Activated CD4-positive, alpha-beta memory T cell treated with anti-CD3 and anti-CD28 coated beads, Interleukin-2, amount 10 ng/mL, durations not matched to agents 7 days and 5 days (primary cell): ENCODE results near the gene KIF7. TPM values are rescaled to one million over a fixed set of nuclear protein-coding genes. Genes with fewer than 3 reads are reported as not detected.

Source experiments
- CTCF ChIA-PET: fragments of 350-600 bp; sonication (Branson Sonifier 250); formaldehyde crosslinking; loops from one replicate; lab custom pipeline; 2021; ENCODE audit warnings: antibody characterized with exemption, inconsistent platforms; lab: Charles Lee
- POLR2A ChIA-PET: fragments of 350-600 bp; sonication (Branson Sonifier 250); formaldehyde crosslinking; loops from one replicate; lab custom pipeline; 2021; ENCODE audit warnings: antibody characterized with exemption; lab: Charles Lee
- DNase-seq: peaks from one replicate; pipeline ENCODE4 v3.0.0-alpha.2; 2020
- H3K27ac Mint-ChIP-seq: one replicate; pipeline ENCODE4 v1.8.0; 2021; ENCODE audit warnings: mild to moderate bottlenecking, mixed read lengths
- H3K27me3 Mint-ChIP-seq: one replicate; pipeline ENCODE4 v1.8.0; 2021; ENCODE audit warnings: mixed read lengths
- H3K36me3 Mint-ChIP-seq: one replicate; pipeline ENCODE4 v1.8.0; 2021; ENCODE audit warnings: low read depth, mixed read lengths
- H3K4me1 Mint-ChIP-seq: one replicate; pipeline ENCODE4 v1.8.0; 2021; ENCODE audit warnings: mixed read lengths
- H3K4me3 Mint-ChIP-seq: one replicate; pipeline ENCODE4 v1.8.0; 2021; ENCODE audit warnings: mild to moderate bottlenecking, mixed read lengths
- H3K9me3 Mint-ChIP-seq: one replicate; pipeline ENCODE4 v1.8.0; 2021; ENCODE audit warnings: mixed read lengths
- total RNA-seq, 2 experiments: library from RNA; stranded (reverse); gene quantifications; one replicate each; pipeline ENCODE4 v1.2.3, GENCODE V29; 2021

The KIF7 gene
- total RNA-seq, 2 experiments from 2014 or later: 0.13 to 0.15 TPM

- Mint-ChIP-seq H3K27ac (no peak overlapping the region), H3K27me3 (peaks cover 33% of the 10 kb centered on the region), H3K36me3 (no peaks in the 10 kb centered on the region), H3K9me3 (no peaks in the 10 kb centered on the region), H3K4me3 (no peak overlapping the region), H3K4me1 (peaks cover 14% of the 10 kb centered on the region)
- DNase-seq: no peak
- ChIA-PET CTCF (no interaction called here), POLR2A (no interaction called here)
Measured at GRCh38 chr15:89652131-89652530, 3.1 kb downstream of the KIF7 start.

DNA sequence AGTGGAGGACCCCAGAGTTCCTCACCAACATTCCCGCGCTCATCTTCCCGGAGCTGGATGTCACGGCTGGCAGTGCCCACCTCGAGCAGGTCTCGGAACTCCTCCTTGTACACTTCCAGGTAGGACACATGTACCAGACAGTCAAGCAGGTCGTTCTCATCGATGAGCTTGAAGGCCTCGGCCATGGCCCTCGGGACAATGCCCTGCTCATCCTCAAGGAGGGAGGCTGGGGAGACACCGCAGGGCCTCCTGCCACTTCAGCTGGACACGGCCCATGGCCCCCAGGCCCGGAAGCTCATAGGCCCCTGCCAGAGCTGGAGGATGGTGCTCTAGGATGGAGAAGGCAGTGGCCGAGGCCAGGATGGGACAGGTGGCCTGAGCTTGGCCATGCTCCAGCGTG, 5.6 kb downstream of the KIF7 start:
- Mint-ChIP-seq H3K4me1 (peaks cover 5% of the 10 kb centered on the region), H3K9me3 (no peaks in the 10 kb centered on the region), H3K27me3 (peaks cover 16% of the 10 kb centered on the region), H3K4me3 (no peak overlapping the region), H3K27ac (no peak overlapping the region), H3K36me3 (no peaks in the 10 kb centered on the region)
- CTCF ChIA-PET: no interaction called here
- DNase-seq: no peak
- POLR2A ChIA-PET: no interaction called here

GRCh38 chr15:89649013-89649625, 6.1 kb downstream of the KIF7 start:
- ChIA-PET CTCF (interaction anchor here (1.6 kb wide), 1 partner anchor 91 kb away, joined by 3 read pairs; no protein-coding TSS in a partner anchor), POLR2A (no interaction called here)
- Mint-ChIP-seq H3K27ac (no peak overlapping the region), H3K36me3 (no peaks in the 10 kb centered on the region), H3K27me3 (peaks cover 10% of the 10 kb centered on the region), H3K9me3 (no peaks in the 10 kb centered on the region), H3K4me1 (no peaks in the 10 kb centered on the region), H3K4me3 (no peak overlapping the region)
- DNase-seq: no peak

- POLR2A ChIA-PET: no interaction called here
- H3K27me3 Mint-ChIP-seq: peaks cover 9% of the 10 kb centered on the region
- H3K9me3 Mint-ChIP-seq: no peaks in the 10 kb centered on the region
- no peak overlapping the region for H3K4me3 Mint-ChIP-seq
- H3K36me3 Mint-ChIP-seq: no peaks in the 10 kb centered on the region
- CTCF ChIA-PET: interaction anchor here (0.7 to 1.6 kb wide), 4 partner anchors 10 to 92 kb away, joined by 3 to 9 read pairs (median 3); no protein-coding TSS in a partner anchor
- H3K4me1 Mint-ChIP-seq: no peaks in the 10 kb centered on the region
- no peak for DNase-seq
- no peak overlapping the region for H3K27ac Mint-ChIP-seq
Measured at GRCh38 chr15:89648106-89649012, 6.9 kb downstream of the KIF7 start.

- no peak overlapping the region for H3K4me3 Mint-ChIP-seq
- POLR2A ChIA-PET: no interaction called here
- H3K27ac Mint-ChIP-seq: no peak overlapping the region
- no peaks in the 10 kb centered on the region for H3K9me3 Mint-ChIP-seq
- no peaks in the 10 kb centered on the region for H3K36me3 Mint-ChIP-seq
- CTCF ChIA-PET: interaction anchor here (0.6 to 1.1 kb wide), 4 partner anchors 11 to 526 kb away, joined by 3 to 9 read pairs (median 3); no protein-coding TSS in a partner anchor
- H3K4me1 Mint-ChIP-seq: no peaks in the 10 kb centered on the region
- DNase-seq: peak; percentile 70
- H3K27me3 Mint-ChIP-seq: peaks cover 4% of the 10 kb centered on the region
Measured at GRCh38 chr15:89647191-89647851, 7.9 kb downstream of the KIF7 start.

GRCh38 chr15:89646416-89647141, 8.7 kb downstream of the KIF7 start:
- Mint-ChIP-seq H3K36me3 (no peaks in the 10 kb centered on the region), H3K27ac (no peak overlapping the region), H3K4me1 (no peaks in the 10 kb centered on the region), H3K4me3 (no peak overlapping the region), H3K27me3 (no peaks in the 10 kb centered on the region), H3K9me3 (no peaks in the 10 kb centered on the region)
- no peak for DNase-seq
- CTCF ChIA-PET: interaction anchor here (0.6 to 1.5 kb wide), 2 partner anchors 11 to 64 kb away, joined by 4 to 5 read pairs; no protein-coding TSS in a partner anchor
- POLR2A ChIA-PET: no interaction called here

GRCh38 chr15:89645680-89646079, 9.6 kb downstream of the KIF7 start:
- Mint-ChIP-seq H3K36me3 (no peaks in the 10 kb centered on the region), H3K27me3 (no peaks in the 10 kb centered on the region), H3K4me1 (no peaks in the 10 kb centered on the region), H3K9me3 (no peaks in the 10 kb centered on the region), H3K4me3 (no peak overlapping the region), H3K27ac (no peak overlapping the region)
- DNase-seq: no peak
- CTCF ChIA-PET: interaction anchor here (0.6 to 1.5 kb wide), 2 partner anchors 12 to 63 kb away, joined by 4 to 5 read pairs; no protein-coding TSS in a partner anchor
- POLR2A ChIA-PET: interaction anchor here (0.7 kb wide), 1 partner anchor 9 kb away, joined by 3 read pairs; no protein-coding TSS in a partner anchor

DNA sequence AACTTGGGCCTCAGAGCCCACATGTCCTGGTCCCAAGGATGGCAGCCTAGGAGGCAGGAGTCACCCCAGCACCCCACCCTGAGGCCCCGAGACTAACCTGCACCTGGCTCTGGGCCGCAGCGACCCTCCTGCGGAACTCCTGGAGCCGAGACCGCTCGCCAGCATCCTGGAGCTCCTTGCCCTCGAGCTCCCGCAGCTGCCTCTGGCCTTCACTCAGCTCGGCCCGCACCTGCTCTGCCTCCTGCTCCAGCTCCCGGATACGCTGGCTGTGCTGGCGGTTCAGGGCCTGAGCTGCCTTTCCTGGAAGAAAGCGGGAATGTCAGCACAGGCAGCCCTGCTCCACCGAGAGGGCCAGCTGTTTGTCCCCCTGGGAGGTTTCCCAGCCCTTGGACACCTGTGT, 13.2 kb downstream of the KIF7 start:
- Mint-ChIP-seq H3K27ac (no peak overlapping the region), H3K4me3 (no peak overlapping the region), H3K36me3 (no peaks in the 10 kb centered on the region), H3K4me1 (no peaks in the 10 kb centered on the region), H3K9me3 (peaks cover 2% of the 10 kb centered on the region), H3K27me3 (no peaks in the 10 kb centered on the region)
- ChIA-PET POLR2A (no interaction called here), CTCF (no interaction called here)
- no peak for DNase-seq

DNA sequence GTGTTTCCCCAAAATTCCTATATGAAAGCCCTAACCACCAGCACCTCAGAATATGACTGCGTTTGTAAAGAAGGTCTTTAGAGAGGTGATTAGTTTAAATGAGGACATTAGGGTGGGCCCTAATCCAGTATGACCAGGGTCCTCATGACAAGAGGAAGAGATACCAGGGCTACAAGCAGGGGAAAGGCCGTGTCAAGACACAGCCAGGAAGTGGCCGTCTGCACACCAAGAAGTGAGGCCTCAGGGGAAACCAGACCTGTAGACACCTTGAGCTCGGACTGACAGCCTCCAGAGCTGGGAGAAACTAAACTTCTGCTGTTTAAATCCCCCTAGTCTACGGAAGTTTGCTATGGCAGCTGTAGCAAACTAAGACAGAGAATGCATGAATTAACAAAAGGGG, 14.2 kb downstream of the KIF7 start:
- H3K4me1 Mint-ChIP-seq: no peaks in the 10 kb centered on the region
- no peak overlapping the region for H3K4me3 Mint-ChIP-seq
- H3K27me3 Mint-ChIP-seq: no peaks in the 10 kb centered on the region
- POLR2A ChIA-PET: no interaction called here
- H3K36me3 Mint-ChIP-seq: no peaks in the 10 kb centered on the region
- H3K27ac Mint-ChIP-seq: no peak overlapping the region
- DNase-seq: no peak
- peaks cover 2% of the 10 kb centered on the region for H3K9me3 Mint-ChIP-seq
- CTCF ChIA-PET: no interaction called here

DNA sequence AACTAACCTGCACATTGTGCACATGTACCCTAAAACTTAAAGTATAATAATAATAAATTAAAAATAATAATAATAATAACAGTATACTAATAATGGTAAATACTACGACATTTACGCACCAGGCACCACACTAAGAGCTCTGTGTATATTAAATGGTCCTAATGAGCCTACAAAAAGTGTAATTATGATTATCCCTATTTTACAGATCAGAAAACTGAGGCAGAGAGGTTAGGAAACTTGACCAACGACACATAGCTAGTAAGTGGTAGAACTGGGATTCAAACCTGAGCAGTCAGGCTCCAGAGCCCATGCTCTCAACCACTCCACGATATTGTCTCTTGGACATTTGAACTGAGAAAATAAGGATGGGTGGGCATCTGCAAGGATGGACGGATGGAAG, 15.0 kb downstream of the KIF7 start:
- DNase-seq: no peak
- Mint-ChIP-seq H3K27me3 (no peaks in the 10 kb centered on the region), H3K36me3 (no peaks in the 10 kb centered on the region), H3K4me1 (no peaks in the 10 kb centered on the region), H3K9me3 (peaks cover 2% of the 10 kb centered on the region), H3K4me3 (no peak overlapping the region), H3K27ac (no peak overlapping the region)
- POLR2A ChIA-PET: no interaction called here
- CTCF ChIA-PET: no interaction called here

- Mint-ChIP-seq H3K4me1 (no peaks in the 10 kb centered on the region), H3K4me3 (no peak overlapping the region), H3K27ac (no peak overlapping the region), H3K27me3 (no peaks in the 10 kb centered on the region), H3K36me3 (peaks cover 19% of the 10 kb centered on the region), H3K9me3 (peaks cover 3% of the 10 kb centered on the region)
- ChIA-PET POLR2A (no interaction called here), CTCF (no interaction called here)
- no peak for DNase-seq
Measured at GRCh38 chr15:89633585-89633984, 21.7 kb downstream of the KIF7 start.

DNA sequence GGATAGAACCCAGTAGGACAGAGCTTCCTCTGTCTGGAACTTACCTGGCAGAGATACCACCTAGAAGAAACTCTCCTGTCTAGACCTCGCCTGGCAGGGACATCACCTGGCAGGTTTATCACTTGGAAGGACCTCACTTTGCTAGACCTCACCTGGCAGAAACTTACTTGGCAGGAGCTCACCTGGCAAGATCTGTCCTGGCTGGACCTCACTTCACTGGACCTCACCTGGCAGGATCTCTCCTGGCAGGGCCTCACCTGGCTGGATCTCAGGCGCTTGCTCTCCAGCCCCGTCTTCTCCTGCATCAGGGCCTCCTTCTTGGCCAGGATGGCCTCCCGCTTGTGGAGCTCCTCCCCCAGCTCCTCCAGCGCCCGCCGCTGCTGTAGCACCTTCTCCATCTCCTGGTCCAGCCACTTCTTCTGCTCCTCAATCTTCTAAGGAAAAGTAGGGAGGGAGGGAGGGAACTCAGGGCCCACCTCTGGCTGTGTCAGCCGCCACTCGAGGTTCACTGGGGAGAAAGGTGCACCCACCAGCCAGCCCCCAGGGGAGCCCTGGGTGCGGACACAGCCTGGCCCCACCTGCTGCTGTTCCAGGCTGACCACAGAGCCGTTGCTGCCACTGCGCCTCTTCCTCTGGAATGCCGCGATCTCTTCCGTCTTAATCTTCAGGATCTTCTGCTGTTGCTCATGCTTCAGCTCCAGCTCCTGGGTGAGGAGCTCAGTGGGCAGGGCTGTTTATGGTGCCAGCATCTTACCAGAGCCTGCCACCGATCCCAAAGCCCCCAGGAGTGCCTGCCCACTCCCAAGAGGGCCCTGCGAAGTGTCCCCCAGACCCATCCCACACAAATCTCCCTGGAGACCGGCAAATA, 22.5 kb downstream of the KIF7 start:
- POLR2A ChIA-PET: no interaction called here
- Mint-ChIP-seq H3K27me3 (no peaks in the 10 kb centered on the region), H3K27ac (no peak overlapping the region), H3K4me1 (no peaks in the 10 kb centered on the region), H3K36me3 (peaks cover 22% of the 10 kb centered on the region), H3K4me3 (no peak overlapping the region), H3K9me3 (peaks cover 3% of the 10 kb centered on the region)
- CTCF ChIA-PET: no interaction called here
- DNase-seq: no peak
